GM19467 (cell line): ENCODE data around the gene CTAGE9.
"Not testable (repeated sequence)": the region's sequence is repeated elsewhere in the genome, so short reads cannot be mapped to it uniquely, and the experiment has no call there.

Experiments used
- ATAC-seq: cut with Tn5 transposase; IDR thresholded peaks from one replicate; pipeline ENCODE4 v1.9.1; 2021; ENCODE audit warnings: mild to moderate bottlenecking, moderate library complexity; ENCODE audit not compliant: unreplicated experiment

CTAGE9 gene

DNA sequence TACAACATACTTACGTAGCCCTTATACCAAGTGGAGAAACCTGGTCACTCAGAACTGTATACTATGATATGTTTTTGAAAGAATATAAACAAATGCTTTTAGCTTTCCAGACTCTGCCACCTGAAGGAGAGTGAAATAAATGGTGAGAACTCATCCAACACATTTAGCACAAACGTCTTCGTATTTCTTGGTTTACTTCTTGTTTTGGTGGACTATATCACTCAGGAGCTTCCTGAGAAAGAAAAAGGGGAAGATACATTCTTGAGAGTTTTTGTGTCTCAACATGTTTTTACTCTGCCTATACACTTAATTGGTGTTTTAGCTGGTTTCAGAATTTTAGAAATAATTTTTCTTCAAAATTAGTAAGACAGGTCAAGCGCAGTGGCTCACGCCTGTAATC lies 19.4 kb upstream of the CTAGE9 start:
- no peak for ATAC-seq

DNA sequence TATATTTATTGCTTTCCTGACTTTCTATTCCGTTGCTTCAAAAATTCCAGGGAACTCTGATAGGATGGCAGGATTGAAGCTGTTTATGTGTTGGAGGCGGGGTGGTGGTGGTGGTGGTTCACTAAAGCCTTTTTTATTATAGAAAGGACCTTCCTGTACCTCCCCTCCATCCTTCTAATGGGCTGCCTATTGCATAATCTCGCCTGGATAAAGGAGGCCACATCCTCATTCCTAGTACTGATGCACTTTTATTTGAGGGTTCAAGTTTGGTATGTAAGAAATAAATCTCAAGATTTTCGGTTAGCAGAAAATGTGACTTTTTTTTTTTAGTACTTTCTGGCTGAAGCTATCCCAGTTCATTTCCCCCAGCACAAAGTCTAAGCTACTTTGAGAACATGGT lies 18.7 kb upstream of the CTAGE9 start:
- no peak for ATAC-seq

DNA sequence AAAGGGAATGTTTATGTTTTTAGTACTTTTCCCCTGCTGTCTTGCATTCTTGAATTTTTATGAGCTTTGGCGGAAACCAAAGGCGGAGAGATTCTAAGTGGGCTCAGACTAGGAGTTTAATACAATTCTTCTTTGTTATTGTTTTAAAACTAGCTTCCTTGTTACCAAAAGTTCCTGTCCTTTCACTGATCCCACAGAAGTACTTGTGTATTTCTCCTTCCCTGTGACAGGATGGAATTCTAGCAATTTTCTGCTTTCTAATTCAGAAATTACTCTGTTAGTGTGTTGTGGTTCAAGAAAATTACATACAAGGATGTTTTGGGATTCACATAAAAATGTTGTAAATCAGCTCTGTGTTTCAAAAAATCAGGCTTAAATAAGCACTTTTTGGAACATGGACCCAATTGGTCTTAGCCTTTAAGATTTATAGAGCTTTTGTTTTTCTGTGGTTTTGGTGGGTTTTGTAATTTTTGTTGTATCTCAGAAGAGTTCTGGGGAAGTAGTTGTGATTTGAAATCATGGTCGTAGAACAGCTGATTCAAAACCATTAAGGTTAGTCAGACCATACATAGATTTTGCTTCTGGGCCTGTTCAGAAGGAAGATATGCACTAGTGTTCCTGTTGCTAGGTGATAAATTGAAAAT lies 17.6 kb upstream of the CTAGE9 start:
- ATAC-seq: no peak

DNA sequence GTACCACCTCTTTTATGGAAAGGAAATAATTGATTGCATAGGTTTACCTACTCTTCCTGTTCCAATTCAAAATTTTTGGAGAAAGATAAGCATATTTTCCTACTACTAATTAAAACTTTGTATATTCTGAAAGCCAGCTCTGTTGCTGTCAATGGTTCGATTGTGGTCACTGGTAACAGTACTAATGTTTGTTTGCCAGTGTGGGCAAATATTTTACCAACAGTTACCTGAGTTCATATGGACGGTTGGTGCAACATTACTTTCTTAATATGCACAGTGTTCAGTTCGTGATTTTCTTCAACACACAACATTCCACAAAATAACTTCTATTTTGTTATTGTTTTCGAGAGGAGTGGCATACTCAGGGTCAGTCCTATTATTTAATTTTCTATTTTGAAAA lies 17.1 kb upstream of the CTAGE9 start:
- ATAC-seq: no peak

DNA sequence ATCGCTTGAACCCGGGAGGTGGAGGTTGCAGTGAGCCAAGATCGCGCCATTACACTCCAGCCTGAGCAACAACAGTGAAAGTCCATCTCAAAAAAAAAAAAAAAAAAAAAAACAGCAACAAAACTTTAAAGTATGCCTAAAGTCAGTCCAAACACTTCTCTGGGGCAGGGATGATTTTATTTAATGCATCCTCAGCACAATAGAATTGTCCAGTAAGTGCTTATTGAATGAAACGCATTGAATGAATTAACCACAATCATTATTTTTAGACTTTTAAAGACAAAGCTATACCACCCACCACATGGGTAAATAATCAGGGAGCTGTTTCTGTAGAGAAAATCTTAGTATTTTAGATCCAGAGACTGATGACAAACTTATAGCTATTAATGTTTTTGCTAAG lies 16.6 kb upstream of the CTAGE9 start:
- ATAC-seq: no peak

DNA sequence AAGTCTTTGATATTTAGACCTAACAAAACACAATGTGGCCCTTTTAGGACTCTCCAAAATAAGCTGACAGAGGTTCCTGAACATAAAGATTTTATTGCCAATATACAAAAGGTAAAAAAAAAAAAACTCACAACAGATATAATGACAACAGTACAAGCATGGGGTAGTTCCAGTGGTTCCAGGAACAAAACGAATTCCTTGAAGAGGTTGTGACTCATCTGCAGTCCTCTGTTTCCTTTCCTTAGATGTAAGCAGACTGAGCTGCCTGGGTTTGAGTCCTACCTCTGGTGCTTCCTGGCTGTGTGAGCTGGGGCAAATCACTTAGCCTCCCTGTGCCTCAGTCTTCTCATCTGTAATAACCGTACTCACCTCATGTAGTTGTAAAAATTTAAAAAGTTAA lies 13.3 kb upstream of the CTAGE9 start:
- ATAC-seq: no peak

DNA sequence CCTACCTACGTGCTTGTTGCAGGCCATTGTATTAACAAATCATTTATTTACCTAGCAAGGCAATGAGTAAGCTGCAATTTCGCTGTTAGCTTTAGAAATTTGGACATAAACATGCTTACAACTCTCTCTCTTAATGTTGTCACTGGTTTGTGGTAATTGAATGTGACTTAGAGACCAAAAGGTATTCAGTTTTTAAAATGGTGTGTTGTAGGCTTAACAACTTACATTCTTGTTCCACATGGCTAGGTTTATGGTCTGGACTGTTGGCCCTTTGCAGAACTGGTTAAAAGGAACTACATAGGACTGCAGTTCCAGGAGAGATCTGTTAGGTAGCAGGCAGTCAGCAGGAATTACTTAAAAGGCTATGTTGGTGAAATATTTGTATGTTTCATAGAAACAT lies 10.3 kb upstream of the CTAGE9 start:
- no peak for ATAC-seq

DNA sequence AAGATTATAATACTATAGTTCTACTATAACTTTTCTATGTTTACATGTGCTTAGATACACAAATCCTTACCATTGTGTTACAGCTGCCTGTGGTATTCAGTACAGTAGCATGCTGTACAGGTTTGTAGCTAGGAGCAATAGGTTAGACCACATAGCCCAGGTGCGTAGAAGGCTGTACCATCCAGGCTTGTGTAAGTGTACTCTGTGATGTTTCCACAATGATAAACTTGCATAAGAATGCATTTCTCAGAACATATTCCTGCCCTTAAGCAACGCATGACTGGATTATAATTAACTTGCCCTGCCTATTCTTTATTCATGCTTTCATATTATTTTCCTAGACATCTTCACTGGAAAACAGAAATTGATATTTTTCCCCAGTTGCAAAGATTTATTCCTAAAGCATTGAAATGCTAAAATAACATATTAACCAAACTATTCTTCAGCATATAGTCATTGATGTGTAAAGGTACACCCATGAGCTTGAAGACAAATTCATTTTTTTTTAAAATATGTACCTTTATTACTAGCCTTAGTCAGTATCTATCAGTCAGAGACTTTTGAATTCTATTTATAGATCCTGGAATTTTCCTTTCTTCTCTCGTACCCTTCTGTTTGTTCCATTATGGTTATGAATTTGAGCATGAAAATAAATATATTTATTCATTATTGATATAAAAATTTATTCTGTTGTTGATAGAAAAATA lies 7.2 kb upstream of the CTAGE9 start:
- ATAC-seq: no peak

DNA sequence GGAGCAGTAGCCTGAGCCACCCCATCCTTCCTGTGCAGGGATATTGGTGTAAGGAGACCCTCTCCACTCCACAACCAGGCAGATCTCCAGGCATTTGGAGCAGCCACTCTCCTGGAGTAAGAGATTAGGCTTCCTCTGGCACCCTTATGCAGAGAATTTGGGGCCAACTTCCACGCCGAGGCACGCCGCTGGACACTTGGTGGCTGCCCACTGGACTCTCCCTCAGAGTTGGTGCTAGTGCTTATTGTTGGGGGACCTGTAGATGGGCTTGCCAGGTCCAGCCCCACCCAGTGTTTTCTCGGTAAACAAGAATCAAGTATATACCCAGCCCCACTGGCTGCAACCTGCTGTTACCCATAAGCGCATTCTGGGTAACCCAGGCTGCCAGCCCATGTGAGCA lies 4.8 kb upstream of the CTAGE9 start:
- ATAC-seq: not testable (repeated sequence)

DNA sequence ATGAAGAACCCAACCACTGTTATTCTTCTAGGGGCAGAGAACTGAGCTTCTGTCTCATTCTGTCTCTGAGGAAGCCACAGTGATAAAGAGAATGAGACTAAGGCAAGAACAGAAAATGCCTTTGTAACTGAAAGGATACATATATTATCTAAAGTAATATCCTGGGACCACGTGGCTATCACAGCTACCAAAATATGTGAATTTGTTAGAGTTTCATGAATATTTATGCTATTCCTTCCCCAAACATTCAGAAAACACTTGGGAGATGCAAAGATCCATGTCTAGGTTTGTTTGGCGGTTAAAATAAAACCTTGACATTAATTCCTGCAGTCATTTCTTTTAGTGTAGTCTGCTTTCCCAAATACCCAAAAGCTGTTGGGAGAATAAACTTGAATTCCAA lies 6.9 kb downstream of the CTAGE9 start:
- not testable (repeated sequence) for ATAC-seq

DNA sequence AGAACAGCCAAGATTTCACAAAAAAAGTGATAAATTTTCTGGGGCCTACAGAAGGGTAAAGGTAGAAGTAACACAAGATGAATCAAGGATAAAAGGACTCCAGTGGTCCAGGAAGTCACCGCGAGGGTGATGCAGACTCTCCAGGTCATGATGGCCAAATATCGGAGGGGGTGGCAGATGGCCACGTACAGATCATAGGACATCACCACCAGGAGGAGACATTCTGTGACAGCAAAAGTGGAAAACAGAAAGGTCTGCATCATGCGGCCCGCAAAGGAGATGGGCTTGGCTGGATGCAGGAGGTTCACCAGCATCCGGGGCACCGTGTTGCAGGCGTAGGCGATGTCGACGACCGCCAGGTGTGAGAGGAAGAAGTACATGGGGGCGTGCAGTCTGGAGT lies 10.0 kb downstream of the CTAGE9 start:
- ATAC-seq: not testable (repeated sequence)

DNA sequence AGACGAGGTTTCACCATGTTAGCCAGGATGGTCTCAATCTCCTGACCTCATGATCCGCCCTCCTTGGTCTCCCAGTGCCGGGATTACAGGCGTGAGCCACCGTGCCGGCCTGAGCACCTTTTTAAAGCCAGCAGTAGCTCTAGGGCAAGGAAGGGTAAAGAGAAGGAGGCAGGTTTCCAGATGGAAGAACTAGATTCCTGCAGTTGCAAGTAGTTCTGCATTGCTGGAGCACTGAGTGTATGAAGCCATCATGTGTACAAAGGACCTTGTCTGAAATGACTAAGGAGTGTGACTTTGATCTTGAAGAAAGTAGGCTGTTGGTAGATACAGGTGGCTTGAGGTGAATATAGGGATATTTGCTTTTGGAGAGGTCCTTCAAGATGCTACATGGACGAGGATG lies 13.9 kb downstream of the CTAGE9 start:
- ATAC-seq: no peak

DNA sequence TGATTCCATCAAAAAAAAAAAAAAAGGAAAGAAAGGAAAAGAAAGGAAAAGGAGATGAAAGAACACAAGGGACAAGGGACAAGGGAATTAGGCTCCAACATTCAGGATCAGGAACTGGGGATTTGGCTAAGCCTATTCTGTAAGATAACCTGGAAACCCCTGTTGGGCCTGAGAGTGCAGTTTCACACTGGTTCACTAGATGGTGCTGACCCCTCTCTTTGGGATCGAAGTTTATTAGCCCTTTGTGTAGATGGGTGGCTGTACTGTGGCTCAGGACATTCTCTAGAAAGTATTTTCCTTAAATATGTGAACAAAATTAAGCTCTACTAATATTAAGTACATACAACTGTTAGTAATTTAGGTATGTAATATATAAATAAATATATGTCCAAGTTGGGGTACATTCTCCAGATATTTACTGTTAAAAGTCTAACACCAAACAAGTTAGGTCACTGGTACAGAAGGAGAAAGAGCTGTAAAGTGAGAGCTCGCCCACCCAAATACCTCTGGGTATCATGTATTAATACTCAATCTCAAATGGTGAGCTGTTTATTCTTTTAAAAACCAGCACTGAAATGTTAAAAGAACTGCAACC lies 15.9 kb downstream of the CTAGE9 start:
- peak; percentile 89 for ATAC-seq

DNA sequence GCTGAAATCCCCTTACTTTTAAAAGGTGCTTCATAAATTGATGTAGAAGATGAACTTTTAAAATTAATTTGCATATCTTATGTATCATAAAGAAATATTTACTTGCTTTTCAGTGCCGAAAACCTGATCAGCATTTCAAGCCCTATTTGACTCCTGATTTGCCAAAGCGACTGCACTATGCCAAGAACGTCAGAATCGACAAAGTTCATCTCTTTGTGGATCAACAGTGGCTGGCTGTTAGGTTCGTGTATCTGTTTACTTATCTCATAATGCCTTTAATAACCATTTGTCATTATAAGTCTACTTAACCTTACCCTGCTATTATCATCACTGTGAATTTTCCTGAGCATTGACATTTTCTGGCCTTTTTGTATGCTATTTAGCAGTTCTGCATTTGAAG lies 17.4 kb downstream of the CTAGE9 start:
- ATAC-seq: no peak

DNA sequence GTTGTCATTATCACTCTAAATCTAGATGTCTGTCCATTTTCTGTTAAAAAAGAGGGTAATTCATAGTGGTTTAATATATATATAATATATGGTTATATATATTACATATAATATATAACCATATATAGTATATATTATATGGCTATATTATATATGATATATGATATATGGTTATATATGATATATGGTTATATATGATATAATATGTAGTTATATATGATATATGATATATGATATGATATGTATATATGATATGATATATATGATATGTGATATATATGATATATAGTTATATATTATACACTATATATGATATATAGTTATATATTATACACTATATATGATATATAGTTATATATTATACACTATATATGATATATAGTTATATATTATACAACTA lies 18.2 kb downstream of the CTAGE9 start:
- ATAC-seq: no peak

DNA sequence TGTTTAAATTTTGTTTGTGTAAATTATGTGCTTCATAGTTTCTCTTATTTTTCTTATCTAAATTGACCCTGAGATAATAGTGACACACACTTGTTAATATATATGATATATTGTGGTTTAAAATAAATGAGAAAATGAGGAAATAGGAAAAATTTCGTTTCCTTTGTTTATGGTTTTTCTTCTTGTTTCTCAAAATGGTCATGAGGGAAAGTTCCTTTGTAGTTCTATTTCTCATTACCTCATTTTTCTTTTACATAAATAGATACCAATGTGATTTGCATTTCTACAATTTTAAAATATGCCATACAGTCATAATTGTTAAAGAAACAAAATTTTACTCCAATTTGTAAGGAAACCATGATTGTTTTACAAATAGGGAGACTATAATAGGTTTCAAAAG lies 18.8 kb downstream of the CTAGE9 start:
- ATAC-seq: no peak

DNA sequence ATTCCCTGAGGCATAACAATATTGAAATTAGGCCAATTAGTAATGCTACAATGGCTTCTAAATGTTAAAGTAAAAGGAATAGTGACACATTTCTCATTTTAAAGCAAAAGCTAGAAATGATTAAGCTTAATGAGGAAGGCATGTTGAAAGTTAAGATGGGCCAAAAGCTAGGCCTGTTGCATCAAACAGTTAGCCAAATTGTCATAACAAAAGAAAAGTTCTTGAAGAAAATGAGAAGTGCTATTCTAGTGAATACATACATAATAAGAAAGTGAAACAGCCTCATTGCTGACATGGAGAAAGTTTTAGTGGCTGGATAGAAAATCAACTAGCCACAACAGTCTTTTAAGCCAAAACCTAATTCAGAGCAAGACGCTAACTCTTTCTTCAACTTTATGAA lies 22.5 kb downstream of the CTAGE9 start:
- peak; percentile 68 for ATAC-seq

DNA sequence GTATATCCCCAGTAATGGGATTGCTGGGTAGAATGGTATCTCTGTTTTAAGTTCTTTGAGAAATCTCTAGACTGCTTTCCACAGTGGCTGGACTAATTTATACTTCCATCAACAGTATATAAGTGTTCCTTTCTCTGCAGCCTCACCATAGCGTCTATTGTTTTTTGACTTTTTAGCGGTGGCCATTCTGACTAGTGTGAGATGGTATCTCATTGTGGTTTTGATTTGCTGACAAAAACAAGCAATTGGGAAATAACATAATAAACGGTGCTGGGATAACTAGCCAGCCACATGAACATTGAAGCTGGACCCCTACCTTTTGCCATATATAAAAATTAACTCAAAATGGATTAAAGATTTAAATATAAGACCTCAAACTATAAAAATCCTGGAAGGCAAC lies 23.8 kb downstream of the CTAGE9 start:
- ATAC-seq: no peak

DNA sequence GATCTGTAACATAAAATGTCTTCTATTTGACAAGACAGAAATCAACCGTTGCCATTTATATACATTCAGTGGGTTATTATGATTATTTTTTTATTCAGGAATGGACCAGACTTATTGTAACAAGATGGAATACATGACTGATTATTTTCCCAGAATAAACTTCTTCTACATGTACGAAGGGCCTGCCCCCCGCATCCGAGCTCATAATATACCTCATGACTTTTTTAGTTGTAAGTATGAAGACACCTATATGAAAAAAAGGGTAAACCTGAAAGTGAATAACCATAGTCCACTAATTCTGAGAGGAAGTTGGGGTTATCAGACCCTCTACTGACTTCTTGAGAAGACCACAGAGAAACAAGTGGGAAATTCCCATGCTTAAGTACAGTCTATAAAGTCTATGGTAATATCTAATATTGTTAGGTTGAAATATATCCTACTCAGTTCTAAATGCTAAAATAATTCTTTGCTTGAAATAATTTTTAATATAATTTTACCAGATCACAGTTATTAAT lies 25.5 kb downstream of the CTAGE9 start:
- ATAC-seq: peak; percentile 57

DNA sequence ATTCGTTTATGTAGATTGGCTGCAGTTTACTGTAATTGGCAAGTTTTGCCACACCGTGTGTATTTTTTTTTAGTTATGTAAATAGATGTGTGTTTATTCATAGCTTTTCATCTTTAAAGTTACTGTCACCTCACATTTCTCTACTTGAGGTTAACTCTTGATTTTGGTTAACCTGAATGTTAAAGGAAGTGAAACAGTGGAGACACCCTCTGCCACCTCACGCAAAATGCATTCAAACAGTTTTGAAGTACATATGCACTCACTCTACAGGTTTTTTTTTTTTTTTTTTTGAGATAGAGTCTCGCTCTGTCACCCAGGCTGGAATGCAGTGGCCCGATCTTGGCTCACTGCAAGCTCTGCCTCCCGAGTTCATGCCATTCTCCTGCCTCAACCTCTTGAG lies 27.3 kb downstream of the CTAGE9 start:
- ATAC-seq: peak; percentile 75

DNA sequence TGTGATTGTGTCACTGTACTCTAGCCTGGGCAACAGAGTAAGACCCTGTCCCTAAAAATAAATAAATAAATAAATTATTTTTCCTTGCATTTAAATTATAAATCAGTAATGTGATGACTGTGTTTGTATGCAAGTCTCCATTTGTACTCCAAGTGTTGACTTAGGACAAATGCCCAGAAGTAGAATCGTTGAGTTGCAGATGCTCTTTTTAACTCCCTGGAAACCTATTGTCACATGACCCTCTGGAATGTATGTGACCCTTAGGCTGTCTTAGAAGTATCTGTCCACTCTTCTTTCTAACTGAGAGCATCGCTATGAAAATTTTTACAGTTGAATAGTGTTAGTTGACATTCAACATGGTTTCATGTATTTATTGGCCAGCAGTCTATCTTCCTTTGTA lies 28.4 kb downstream of the CTAGE9 start:
- no peak for ATAC-seq

DNA sequence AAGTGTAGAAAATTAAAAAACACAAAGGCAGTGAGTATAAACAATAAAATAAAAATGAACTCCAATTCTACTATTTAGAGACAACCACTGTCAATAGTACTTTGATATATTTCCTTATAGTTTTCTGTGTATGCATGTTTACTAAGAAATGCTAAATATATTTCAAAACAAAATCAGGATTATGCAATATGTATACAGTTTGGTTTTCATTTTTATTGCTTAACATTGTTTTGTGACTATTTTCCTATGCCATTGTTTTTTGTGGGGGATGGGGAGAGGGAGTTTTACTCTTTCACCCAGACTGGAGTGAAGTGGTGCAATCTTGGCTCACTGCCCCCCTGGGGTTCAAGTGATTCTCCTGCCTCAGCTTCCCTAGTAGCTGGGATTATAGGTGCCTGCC lies 29.2 kb downstream of the CTAGE9 start:
- ATAC-seq: no peak
